HepG2 (cell line): ENCODE measurements around the gene NFE2L3.

ENCODE experiments used
- EP300 ChIP-seq, 3 experiments: sonication (generic) in 1 of 3; formaldehyde crosslinking in 1 of 3; IDR thresholded peaks; 2 replicates each; pipeline versions ENCODE4 v1.5.1 to v1.6.1; 2011 to 2020; ENCODE audit warnings: low read depth in 2 of 3, low read length in 2 of 3, borderline replicate concordance in 1 of 3, improper control_type of control experiment in 1 of 3, mild to moderate bottlenecking in 1 of 3, missing genetic modification reagents in 1 of 3, moderate library complexity in 1 of 3
- FOSL2 ChIP-seq: sonication (generic); formaldehyde crosslinking; IDR thresholded peaks from 2 replicates; pipeline ENCODE4 v1.4.0; 2020; ENCODE audit warnings: missing genetic modification reagents
- HDAC2 ChIP-seq: sonication (generic); formaldehyde crosslinking; IDR thresholded peaks from 2 replicates; pipeline ENCODE4 v1.4.0; 2020; ENCODE audit warnings: missing genetic modification reagents
- MAFK ChIP-seq, 2 experiments: IDR thresholded peaks in 1 of 2; conservative IDR thresholded peaks in 1 of 2; 2 replicates each; pipeline ENCODE4 v1.6.1; 2011; ENCODE audit warnings: improper control_type of control experiment in 2 of 2, low read length in 2 of 2
- NR2C2 ChIP-seq: sonication (generic); formaldehyde crosslinking; IDR thresholded peaks from 2 replicates; pipeline ENCODE4 v1.4.0; 2020; ENCODE audit warnings: missing genetic modification reagents, mild to moderate bottlenecking, moderate library complexity, borderline replicate concordance
- POLR2A ChIP-seq, 2 experiments: IDR thresholded peaks; 2 replicates each; pipeline ENCODE4 v1.6.1; 2011; ENCODE audit warnings: low read depth in 2 of 2, low read length in 2 of 2, mild to moderate bottlenecking in 1 of 2, moderate library complexity in 1 of 2; ENCODE audit not compliant: insufficient read depth in 1 of 2
- POLR2AphosphoS5 ChIP-seq: IDR thresholded peaks from 2 replicates; pipeline ENCODE4 v1.6.1; 2012; ENCODE audit warnings: low read depth, low read length
- SIN3A ChIP-seq: IDR thresholded peaks from 2 replicates; pipeline ENCODE4 v1.6.1; 2011; ENCODE audit warnings: low read depth, mild to moderate bottlenecking, control low read depth, low read length, borderline replicate concordance
- SNRNP70 ChIP-seq: fragments of 200-400 bp; formaldehyde crosslinking; IDR thresholded peaks from 2 replicates; pipeline ENCODE4 v1.6.1; 2017; ENCODE audit warnings: mild to moderate bottlenecking, low read depth, low read length, moderate library complexity
- TBL1XR1 ChIP-seq: fragments of 150-350 bp; IDR thresholded peaks from 2 replicates; pipeline ENCODE4 v1.6.1; 2014; ENCODE audit warnings: borderline replicate concordance, low read length; ENCODE audit not compliant: partially characterized antibody
- U2AF2 ChIP-seq: fragments of 200-400 bp; formaldehyde crosslinking; IDR thresholded peaks from 2 replicates; pipeline ENCODE4 v1.6.1; 2017; ENCODE audit warnings: low read depth, mild to moderate bottlenecking, low read length
- ZNF350 ChIP-seq: sonication (generic); formaldehyde crosslinking; IDR thresholded peaks from 2 replicates; pipeline ENCODE4 v1.4.0; 2020; ENCODE audit warnings: mild to moderate bottlenecking, low read depth, missing genetic modification reagents, borderline replicate concordance
- TF ChIP-seq, protein P1 (sequence below): sonication (generic); formaldehyde crosslinking; conservative IDR thresholded peaks from 2 replicates; pipeline ENCODE4 v1.4.0; 2020; ENCODE audit warnings: missing genetic modification reagents
- TF ChIP-seq, protein P2 (sequence below): sonication (generic); formaldehyde crosslinking; IDR thresholded peaks from 2 replicates; pipeline ENCODE4 v1.5.0; 2020; ENCODE audit warnings: mild to moderate bottlenecking, missing genetic modification reagents, moderate library complexity

DNA sequence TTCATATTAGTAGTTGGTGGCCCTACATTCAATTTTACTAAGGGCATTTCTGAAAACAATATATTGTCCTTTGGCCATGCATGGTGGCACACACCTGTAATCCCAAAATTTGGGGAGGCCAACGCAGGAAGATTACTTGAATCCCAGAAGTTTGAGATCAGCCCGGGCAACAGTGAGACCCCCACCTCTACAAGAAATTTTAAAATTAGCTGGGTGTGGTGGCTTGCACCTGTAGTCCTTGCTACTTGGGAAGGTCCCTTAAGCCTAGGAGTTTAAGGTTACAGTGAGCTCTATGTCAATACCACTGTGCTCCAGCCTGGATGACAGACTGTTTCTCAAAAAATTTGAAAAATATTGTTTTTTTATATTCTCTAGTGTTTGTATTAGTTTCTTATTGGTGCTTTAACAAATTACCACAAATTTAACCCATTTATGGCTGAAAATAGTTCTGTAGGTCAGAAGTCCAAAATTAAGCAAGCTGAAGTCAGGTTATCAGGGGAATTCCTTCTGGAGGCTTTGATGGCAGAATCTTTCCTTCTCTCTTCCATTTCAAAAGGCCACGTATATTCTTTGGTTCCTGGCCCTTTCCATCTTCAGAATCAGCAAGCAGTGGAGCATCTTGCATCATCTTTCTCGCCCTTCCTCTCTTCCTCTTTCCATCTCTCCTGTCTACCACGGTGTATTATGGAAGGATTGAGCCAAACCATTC, 62.0 kb downstream of the NFE2L3 start:
- TF ChIP-seq, protein P1, sequence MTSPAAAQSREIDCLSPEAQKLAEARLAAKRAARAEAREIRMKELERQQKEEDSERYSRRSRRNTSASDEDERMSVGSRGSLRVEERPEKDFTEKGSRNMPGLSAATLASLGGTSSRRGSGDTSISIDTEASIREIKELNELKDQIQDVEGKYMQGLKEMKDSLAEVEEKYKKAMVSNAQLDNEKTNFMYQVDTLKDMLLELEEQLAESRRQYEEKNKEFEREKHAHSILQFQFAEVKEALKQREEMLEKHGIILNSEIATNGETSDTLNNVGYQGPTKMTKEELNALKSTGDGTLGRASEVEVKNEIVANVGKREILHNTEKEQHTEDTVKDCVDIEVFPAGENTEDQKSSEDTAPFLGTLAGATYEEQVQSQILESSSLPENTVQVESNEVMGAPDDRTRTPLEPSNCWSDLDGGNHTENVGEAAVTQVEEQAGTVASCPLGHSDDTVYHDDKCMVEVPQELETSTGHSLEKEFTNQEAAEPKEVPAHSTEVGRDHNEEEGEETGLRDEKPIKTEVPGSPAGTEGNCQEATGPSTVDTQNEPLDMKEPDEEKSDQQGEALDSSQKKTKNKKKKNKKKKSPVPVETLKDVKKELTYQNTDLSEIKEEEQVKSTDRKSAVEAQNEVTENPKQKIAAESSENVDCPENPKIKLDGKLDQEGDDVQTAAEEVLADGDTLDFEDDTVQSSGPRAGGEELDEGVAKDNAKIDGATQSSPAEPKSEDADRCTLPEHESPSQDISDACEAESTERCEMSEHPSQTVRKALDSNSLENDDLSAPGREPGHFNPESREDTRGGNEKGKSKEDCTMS = no peak
- TF ChIP-seq NR2C2 (CRISPR knock-in tag) (no peak), EP300 (IDR thresholded peaks at IDR 0.05; ENCODE audit: low read depth in 2 of 2, low read length in 2 of 2) (no peak), EP300 (CRISPR knock-in tag; IDR thresholded peaks at IDR 0.05; ENCODE audit: borderline replicate concordance) (no peak), MAFK (conservative IDR thresholded peaks at IDR 0.05 in 1 of 2, IDR thresholded peaks at IDR 0.05 in 1 of 2; ENCODE audit: low read length in 2 of 2) (no peak), FOSL2 (CRISPR knock-in tag) (no peak), POLR2A (IDR thresholded peaks at IDR 0.05; ENCODE audit: insufficient read depth in 1 of 2, low read depth in 2 of 2, low read length in 2 of 2) (no peak), ZNF350 (CRISPR knock-in tag) (no peak), SNRNP70 (no peak), TBL1XR1 (no peak), U2AF2 (no peak), SIN3A (no peak), POLR2AphosphoS5 (no peak), HDAC2 (no peak)
- TF ChIP-seq, protein P2, sequence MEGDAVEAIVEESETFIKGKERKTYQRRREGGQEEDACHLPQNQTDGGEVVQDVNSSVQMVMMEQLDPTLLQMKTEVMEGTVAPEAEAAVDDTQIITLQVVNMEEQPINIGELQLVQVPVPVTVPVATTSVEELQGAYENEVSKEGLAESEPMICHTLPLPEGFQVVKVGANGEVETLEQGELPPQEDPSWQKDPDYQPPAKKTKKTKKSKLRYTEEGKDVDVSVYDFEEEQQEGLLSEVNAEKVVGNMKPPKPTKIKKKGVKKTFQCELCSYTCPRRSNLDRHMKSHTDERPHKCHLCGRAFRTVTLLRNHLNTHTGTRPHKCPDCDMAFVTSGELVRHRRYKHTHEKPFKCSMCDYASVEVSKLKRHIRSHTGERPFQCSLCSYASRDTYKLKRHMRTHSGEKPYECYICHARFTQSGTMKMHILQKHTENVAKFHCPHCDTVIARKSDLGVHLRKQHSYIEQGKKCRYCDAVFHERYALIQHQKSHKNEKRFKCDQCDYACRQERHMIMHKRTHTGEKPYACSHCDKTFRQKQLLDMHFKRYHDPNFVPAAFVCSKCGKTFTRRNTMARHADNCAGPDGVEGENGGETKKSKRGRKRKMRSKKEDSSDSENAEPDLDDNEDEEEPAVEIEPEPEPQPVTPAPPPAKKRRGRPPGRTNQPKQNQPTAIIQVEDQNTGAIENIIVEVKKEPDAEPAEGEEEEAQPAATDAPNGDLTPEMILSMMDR (CRISPR knock-in tag) = no peak
